ENCODE results near the gene CARD8.
A peak's percentile ranks its signal among the peaks of the same experiment; 100 is the strongest.
"Not testable (repeated sequence)": the region's sequence is repeated elsewhere in the genome, so short reads cannot be mapped to it uniquely, and the experiment has no call there.

The CARD8 gene

GRCh38 chr19:48296963-48297734 is 41.4 kb upstream of the CARD8 start:
- no peak for DNase-seq (ENCODE audit: extremely low read depth, low read depth)
- no peak for TF ChIP-seq CTCF (IDR thresholded peaks at IDR 0.05; ENCODE audit: low read depth, low read length)

- no peak for DNase-seq (ENCODE audit: extremely low read depth, low read depth)
- no peak for TF ChIP-seq CTCF (IDR thresholded peaks at IDR 0.05; ENCODE audit: low read depth, low read length)
These were observed 39.7 kb upstream of the CARD8 start for GRCh38 chr19:48295458-48295857.

GRCh38 chr19:48292798-48293197 is 37.1 kb upstream of the CARD8 start:
- DNase-seq (ENCODE audit: extremely low read depth, low read depth), result peak; percentile 45
- no peak for TF ChIP-seq CTCF (IDR thresholded peaks at IDR 0.05; ENCODE audit: low read depth, low read length)

GRCh38 chr19:48291489-48291815 is 35.7 kb upstream of the CARD8 start:
- DNase-seq (ENCODE audit: extremely low read depth, low read depth), result not testable (repeated sequence)

GRCh38 chr19:48290771-48291488 is 35.2 kb upstream of the CARD8 start:
- DNase-seq (ENCODE audit: extremely low read depth, low read depth), result peak; percentile 57
- TF ChIP-seq CTCF (IDR thresholded peaks at IDR 0.05; ENCODE audit: low read depth, low read length), result no peak; the same call in none of the 2 replicates

- TF ChIP-seq CTCF (IDR thresholded peaks at IDR 0.05; ENCODE audit: low read depth, low read length), result peak; percentile 9; the same call in 1 of the 2 replicates
- no peak for DNase-seq (ENCODE audit: extremely low read depth, low read depth)
These were observed 34.7 kb upstream of the CARD8 start for GRCh38 chr19:48290401-48290770.

GRCh38 chr19:48287748-48288147 is 32.0 kb upstream of the CARD8 start:
- no peak for DNase-seq (ENCODE audit: extremely low read depth, low read depth)
- TF ChIP-seq CTCF (IDR thresholded peaks at IDR 0.05; ENCODE audit: low read depth, low read length), result no peak

Data from AG09319 (cell line).